Stimulated activated CD8-positive, alpha-beta memory T cell treated with anti-CD3 and anti-CD28 coated beads, Interleukin-12 subunit alpha, Interleukin-12 subunit beta, amount 100 ng/mL, for 24 hours (primary cell): ENCODE measurements around the gene DACT3.

Experiments used
- DNase-seq: peaks from one replicate; pipeline ENCODE4 v3.0.0-alpha.2; 2020; ENCODE audit errors: extremely low read depth

Gene DACT3

DNA sequence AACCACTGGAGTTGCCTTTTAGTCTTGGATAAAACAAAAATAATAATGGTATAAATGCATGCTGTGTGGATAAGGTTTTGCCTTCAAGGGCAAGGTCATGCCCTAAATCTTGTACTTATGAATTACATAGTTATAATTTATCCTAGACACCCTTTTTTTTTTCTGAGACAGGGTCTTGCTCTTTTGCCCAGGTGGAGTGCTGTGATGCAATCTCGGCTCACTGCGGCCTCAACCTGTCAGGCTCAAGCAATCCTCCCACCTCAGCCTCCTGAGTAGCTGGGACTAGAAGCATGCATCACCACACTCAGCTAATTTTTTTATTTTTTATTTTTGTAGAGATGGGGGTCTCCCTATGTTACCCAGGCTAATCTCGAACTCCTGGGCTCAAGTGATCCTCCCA lies 7.7 kb upstream of the DACT3 start:
- no peak for DNase-seq

DNA sequence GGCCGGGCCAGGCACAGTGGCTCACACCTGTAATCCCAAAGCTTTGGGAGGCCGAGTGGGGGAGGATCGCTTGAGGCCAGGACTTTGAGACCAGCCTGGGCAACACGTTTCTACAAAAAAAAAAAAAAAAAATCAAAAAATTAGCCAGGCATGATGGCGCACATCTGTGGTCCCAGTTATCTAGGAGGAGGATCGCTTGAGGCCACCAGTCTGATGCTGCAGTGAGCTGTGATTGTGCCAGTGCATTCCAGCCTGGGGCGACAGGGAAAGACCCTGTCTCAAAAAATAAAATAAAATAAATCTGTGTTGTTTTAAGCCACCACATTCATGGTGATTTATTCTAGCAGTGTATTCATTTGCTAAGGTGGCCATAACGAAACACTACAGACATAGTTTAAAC lies 4.1 kb upstream of the DACT3 start:
- no peak for DNase-seq

DNA sequence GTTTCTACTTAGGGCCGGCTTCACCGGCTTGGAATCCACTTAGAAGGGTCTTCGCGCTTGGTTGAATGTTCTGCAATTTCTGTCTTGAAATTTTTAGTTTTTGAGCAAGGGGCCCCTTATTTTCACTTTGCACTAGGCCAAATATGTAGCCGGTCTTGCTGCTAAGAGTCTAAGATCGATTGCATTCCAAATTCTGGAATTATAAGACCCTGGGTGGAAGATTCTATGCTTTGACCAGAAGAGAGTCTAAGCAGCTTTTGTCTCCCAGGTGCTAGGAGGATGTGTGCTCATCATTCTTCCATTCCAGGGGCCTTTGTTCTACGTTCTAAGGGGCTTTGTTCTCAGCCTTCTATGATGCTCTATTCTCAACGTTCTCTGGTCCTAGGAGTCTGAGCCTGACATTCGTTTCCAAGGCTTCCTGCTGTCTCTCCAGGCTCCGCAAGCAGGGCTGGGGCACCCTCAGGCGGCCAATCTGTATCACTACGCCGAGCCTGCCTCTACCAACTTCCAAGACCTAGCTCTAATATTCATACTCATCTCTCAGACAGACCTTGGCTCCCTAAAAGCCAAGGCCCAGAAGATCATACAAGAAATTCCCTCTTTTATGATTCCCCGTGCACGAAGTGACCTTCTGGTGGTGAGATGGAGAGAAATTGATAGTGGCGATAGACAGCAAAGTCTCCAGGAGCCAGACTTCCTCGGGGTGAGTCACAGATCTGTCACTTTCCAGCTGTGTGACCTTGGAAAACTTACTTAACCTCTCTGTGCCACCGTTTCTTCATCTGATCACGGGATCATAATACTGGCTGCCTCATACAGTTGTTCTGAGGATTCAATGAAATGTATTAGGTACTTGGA lies 982 bp upstream of the DACT3 start:
- DNase-seq, result peak; percentile 23

DNA sequence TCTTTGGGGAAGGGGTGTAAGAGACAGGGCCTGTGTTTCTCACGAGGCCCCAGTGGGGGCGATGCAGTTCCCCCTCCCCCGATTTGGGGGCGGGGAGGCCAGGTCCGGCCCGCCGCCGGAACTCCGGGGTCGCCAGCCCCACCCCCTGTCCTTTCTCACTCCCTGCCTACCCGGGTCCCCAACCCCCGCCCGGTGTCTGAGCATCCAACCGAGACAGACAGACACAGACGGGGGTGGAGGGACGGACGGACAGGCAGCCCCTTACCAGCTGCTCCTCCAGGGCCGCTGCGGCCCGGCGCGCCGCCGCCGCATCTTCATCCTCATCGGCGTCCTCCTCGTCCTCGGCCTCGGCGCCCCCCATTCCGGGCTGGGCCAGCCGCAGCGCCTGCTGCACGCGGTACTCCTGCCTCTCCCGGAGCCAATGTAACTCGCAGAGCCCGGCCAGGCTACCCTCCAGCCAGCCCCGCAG lies 397 bp downstream of the DACT3 start:
- no peak for DNase-seq

DNA sequence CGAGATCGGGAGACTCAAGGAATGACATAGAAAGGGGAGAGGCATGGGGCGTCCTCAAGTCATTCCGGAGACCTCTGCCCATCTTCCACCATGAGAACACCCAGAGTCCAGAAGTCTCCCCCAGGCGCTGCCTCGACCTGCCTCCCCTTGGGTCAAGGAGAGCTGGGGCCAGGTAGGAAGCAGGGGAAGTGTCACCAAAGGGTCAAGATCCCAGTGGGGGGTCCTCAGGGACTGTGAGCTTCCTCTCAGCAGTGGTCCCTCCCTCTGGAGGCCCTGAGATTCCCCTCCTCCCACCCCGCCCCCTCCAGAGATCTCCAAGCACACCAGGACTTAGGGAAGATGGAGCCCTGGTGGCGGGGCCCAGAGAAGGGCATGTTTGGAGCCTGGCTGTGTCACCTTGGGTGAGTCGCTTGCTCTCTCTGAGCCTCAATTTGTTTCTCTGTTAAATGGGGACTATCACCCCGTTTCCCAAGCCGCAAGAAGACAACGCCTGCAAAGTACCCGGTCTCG lies 919 bp downstream of the DACT3 start:
- no peak for DNase-seq

DNA sequence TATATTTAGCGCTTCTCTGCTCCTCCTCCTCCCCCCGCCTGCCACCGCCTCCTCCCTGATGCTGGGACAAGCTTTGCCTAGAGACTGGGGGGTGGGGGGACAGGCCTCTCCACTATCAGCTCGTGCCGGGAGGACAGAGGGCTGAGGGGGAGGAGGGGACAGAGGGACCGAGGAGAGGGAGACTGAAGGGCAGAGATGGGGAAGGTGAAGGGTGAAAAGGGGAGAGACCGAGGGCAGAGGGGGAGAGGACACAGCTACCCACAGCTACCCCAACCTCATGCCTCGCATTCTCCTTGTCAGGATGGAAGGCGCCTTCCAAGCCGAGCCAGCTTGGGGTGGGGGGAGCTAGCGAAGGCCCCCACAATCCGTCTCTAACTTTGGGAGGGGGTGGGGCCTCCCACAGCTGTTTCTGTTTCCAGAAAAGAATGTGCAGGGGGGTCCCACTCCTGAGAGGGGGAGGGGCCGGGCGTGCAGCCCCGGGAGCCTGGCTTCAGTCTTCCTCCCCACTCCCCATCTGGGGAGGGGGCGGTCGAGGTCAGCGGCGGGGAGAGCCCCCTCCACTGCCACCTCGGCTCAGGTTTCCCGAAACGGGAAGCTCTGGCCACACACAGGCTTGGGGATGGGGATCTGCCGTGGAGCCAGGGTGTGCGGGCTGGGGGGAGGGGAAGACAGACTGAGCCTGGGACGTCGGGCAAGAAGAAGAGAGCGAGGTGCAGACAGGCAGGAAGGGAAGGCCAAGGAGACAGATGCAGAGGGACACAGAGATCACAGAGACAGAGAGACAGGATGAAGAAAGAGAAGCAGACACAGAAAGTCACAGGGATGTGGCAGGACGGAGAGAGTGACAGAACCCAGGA lies 1.6 kb downstream of the DACT3 start:
- DNase-seq, result no peak

DNA sequence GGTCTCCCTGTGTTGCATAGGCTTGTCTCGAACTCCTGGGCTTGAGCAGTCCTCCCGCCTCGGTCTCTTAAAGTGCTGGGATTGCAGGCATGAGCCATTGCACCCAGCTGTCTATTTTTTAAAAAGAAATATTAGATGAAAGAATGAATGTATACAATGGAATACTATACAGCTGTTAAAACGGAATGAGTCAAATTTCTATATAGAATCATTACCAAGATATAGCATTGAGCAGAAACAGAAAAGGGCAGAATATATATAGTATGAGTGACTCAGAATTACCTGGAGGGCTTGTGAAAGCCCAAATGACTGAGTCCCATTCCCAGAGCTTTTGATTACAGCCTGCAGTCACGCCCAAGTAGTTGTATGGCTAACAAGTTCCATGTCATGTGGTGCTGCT lies 4.4 kb downstream of the DACT3 start:
- no peak for DNase-seq

DNA sequence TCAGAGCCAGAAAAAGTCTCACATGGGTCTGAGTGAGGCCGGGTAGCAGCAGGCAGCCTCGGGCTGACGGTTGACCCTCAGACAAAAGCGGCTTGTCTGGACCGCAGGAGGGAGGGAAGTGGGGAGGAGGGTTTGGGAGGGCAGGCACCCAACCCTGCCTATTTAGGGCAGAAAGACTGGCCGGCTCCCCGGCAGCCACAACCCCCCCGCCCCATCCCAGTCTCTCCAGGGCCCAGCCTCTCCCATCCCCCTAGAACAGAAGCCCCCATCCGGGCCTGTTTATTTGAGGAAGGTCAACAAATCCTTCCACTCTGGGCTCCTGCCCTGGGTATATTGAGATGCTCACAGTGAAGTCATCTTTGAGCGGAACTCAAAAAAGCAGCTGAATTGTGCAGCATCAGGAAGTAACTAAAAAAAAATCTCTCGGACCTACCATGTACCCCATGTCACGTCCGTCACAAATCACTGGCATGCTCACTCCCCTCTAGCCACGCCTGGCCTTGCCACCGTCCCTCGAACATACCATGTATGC lies 6.3 kb downstream of the DACT3 start:
- DNase-seq, result no peak

DNA sequence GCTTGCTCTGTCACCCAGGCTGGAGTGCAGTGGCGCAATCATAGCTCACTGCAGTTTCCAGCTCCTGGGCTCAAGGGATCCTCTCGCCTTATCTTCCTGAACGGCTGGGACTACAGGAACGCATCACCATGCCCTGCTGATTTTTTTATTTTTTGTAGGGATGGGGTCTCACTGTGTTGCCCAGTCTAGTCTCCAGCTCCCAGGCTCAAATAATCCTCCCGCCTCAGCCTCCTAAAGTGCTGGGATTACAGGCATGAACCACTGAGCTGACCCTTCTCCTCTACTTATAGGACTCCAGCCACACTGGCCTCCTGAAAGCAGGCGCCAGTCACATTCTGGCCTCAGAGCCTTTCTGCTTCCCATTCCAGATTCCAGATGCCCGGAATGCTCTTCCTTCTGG lies 10.5 kb downstream of the DACT3 start:
- DNase-seq, result no peak

DNA sequence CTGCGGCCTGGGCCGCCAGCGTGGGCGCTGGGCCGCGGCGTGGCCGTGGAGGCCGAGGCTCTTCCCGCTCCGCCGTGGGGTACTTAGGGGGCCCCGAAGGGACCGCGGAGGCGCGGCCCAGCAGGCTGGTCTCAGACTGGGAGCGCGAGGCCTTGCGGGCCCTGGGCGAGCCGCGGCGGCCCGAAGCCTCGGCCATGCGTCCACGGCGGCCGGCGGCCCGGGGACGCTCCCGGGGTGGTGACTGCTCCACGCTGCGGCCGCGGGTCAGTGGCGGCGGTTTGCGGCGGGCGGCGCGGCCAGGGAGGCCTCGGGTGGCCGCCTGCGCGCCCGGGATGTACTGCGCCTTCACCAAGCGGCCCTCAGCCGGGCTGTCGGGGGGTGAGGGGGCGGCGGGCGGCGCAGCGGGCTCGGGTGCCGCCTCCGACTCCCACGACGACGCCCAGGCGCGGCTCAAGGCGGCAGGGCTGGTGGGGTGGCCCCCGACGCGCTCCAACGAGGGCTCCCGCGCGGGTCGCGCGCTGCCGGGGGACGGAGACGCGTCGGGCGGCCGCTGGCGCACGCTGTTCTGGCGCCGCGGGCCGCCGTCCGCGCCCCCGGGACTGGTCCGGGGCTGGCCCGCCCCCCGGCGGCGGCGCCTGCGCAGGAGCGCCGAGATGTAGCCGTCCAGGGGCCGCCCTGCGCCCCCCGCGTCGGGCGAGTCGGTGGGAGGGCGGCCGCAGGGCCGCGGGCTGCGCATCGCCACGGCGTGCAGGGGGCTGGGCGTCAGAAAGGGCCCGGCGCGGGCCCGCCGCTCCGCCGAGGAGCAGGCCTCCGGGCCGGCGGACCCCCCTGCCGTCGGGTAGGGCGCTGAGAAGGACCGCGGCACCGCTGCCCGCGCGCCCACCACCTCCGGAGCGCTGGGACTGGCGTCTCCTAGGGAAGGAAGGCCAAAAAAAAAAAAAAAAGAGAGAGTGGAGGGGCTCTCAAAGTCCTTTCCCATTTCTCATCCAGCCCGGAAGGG lies 11.7 kb downstream of the DACT3 start:
- DNase-seq, result no peak

DNA sequence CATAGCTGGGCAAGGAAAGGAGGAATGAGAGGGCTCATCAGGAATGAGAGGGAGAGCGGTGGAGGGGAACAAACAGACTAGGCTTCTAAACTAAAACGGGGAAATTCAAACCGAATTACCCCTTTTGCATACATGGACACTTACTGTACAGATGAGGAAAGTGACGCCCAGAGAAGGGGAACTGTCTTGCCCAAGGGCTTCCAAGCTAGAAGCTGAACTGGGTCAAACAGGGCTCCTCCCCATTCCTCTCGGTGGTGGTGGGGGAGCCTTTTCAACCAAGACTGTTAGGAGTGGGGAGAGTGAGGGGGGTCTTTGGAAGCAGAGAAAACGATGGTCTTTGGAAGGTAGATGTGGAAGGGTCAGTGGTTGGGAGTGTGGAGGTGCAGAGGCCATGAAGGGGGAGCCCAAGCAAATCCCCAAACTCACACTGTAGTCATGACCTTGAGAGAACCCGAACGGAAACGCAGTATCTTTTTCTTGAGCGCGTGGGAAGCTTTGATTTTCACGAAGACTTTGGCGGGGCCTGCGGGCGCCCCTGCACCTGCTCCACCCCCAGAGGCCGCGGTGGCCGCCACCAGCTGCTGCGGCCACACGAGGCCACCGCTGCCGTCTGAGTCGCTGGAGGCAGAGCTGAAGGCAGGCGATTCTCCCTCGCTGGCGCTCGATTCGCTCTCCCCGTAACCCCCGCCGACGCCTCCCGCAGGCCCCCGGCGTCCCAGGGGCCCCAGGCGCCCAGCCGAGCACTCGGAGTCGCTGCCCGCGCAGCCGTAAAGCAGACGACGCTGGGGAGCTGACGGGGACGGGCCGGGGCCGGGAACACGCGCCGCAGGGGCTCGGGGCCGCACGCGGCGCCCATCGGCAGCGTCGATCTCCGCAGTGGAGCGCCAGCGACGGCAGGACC lies 12.7 kb downstream of the DACT3 start:
- no peak for DNase-seq

DNA sequence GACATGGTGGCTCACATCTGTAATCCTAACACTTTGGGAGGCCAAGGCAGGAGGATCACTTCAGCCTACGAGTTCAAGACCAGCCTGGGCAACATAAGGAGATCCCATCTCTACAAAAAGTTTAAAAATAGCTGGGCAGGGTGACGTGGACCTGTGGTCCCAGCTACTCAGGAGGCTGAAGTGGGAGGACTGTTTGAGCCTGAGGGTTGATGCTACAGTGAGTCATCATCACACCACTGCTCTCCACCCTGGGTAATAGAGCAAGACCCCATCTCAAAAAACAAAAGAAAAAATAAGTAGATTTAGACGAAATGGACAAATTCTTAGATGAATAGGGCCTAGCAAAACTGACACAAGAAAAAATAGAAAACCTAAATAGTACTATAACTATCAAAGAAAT lies 14.6 kb downstream of the DACT3 start:
- DNase-seq, result no peak

DNA sequence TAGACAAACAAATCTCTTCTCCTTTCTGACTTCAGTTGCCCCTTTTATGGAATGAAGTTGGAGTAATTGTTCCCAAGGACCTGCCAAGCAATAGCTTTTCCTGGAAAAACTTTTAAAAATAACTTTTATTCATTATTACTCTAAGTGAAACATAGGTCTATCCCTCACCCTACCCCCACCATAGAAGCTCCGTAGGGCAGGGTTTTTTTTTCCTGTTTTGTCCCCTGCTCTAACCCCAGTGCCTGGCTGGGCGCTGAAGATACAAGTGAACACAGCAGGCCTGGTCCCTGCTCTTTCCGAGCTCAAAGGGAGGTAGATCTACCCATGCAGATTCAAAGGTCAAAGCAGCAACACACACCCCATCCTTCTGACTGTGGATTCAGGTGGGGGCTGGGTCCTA lies 16.3 kb downstream of the DACT3 start:
- no peak for DNase-seq

DNA sequence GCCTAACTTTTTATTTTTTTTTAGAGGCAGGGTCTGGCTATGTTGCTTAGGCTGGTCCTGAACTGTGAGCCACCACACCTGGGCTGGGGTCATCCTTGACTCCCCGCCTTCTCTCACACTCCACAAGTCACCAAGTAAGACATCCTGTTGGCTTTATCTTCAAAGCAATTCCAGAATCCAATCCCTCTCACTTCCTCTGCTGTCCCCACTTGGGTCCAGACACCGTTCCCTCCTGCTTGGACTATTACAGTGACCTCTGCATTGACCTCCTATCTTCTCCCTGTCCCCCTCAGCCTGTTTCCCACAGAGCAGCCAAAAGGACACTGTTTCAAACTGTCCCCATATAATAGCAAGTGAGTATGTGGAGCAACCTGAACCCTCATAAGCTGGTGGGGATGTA lies 20.3 kb downstream of the DACT3 start:
- no peak for DNase-seq

DNA sequence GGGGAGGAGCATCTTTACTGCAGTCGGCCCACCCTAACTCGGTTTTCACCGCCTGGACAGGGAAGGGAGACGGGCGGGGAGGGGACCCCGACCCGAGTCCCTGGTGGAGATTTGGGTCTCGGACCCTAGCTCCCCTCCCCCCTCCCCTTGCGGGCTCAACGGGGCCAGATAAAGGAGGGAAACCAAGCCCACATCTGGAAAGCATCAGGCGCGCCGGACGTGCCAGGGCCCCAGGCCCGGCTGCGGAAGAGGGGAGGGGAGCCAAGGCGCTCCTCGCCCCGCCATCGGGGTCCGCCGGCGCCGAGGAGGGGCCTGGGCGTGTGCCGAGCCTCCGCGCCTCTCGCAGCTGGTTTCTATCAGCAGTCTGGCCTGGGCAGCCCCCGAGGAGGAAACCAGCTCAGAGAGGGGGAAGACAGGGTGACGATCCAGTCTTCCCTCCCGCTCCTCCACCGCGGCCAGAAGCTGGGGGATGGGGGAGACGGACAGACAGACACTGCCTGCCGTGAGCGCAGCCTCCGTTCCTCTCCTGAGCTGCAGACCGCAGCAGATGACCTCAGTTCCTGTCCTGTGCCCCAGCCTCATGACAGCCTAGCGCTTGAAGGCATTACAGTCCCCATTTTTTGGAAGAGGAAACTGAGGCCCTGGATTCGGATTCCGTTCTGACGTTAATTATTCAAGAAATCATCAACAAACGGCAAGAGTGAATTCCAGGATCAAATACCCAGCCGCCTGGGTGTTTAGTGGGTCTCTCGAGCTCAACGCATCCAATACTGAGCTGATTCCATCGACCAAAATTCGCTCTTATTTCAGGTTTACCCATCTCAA lies 21.4 kb downstream of the DACT3 start:
- no peak for DNase-seq

DNA sequence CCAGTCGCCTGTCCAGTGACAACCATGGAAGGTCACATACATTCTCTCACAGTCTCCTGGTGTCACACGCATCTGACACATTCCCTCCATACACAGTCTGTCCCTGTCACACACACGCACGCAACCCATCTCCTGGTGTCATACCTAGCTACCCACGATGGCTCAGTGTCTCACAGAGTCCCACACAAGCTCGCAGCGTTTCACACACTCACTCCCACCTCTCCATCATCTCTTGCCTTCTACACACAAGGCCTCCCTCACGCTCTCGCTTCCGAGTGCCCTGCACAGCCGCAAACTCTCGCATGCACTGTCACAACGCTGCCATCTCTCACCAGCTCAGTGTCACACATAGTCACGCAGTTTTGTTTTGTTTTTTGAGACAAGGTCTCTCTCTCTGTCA lies 23.8 kb downstream of the DACT3 start:
- no peak for DNase-seq

DNA sequence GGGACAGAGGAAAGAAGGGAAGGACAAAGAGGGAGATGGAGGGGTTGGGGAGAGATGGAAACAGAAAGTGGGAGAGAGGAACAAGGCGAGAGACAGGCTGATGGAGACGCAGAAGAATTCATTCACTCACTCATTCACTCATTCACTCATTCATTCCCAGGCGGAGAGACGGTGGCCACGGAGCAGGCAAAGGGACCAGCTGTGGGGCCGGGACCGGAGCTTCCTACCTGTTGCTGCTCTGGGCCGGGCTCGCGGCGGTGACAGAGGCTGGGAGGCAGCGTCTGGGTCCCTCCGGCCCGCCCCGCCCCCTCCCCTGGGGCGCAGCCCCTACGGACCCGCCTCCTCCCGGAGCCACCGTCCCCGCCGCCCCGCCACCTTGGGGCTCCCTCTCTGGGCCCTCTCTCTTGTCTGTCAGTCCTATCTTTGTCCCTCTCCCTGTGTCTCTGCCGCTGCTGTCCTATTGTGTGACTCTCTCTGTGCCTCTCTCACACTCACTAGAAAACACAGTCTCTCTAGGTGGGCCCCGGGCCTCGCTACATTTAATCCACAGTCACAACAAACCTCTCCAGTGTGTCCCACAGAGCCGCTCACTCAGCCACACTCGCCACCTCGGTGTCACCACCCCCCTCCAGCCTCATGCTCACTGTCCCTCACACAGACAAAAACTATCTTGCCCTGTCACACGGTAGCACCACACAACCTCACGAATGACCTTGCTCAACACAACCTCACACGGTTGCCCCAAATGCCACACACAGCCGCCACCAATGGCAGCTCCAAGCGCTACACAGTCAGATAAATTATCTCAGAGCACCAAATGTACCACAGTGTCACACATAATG lies 24.8 kb downstream of the DACT3 start, which contains the start of gene GNG8:
GNG8 (minus strand) TSS at position 283 of the 842 bp plus-strand sequence. CDS start 1,520 bp downstream, outside the sequence.
- no peak for DNase-seq

DNA sequence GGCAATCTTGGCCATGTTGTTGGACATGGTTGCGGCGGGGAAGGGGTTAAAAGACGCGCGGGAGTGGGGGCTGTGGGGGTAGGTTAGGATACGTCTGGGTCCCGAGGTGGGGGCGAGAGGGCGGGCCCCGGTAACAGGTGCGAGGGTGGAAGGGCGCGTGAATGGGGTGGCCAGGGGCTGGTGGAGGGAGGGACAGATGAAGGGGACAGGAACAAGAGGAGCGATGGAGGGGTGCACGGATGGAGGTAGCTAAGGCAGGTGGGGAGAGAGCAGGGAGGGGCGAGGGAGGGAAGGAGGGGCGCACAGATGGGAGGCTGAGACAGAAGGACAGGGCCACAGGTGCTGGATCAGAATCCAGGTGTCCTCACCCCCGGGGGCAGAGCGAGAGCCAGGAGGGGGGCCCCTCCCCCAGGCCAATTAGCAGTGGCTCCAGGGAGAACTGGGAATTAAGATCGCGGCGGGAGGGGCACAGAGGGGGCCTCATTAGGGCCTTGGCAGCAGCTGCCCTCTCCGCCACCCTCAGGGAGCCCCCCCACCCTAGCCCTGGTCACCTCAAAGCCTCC lies 26.2 kb downstream of the DACT3 start:
- DNase-seq, result no peak
